HFF-Myc (cell line): ENCODE data around the gene USP6NL.

Source experiments
- DNase-seq: peaks from one replicate; pipeline ENCODE4 v3.0.0-alpha.2; 2011; ENCODE audit warnings: low read depth; ENCODE audit errors: extremely low read depth
- H3K4me3 ChIP-seq: replicated peaks from 2 replicates; pipeline ENCODE4 v1.5.1; 2011; ENCODE audit warnings: low read depth, mild to moderate bottlenecking, control low read depth, low read length
- CTCF ChIP-seq: IDR thresholded peaks from 2 replicates; pipeline ENCODE4 v1.5.1; 2012; ENCODE audit warnings: mild to moderate bottlenecking, low read depth, low read length, control low read depth; ENCODE audit errors: missing control alignments

Gene USP6NL

GRCh38 chr10:11491087-11491486 lies 120.4 kb downstream of the USP6NL start:
- no peak for TF ChIP-seq CTCF
- no peak overlapping the region for H3K4me3 ChIP-seq
- DNase-seq = no peak

GRCh38 chr10:11489591-11489990 lies 121.9 kb downstream of the USP6NL start:
- no peak for DNase-seq
- H3K4me3 ChIP-seq = no peak overlapping the region
- no peak for TF ChIP-seq CTCF

- no peak for TF ChIP-seq CTCF
- no peak overlapping the region for H3K4me3 ChIP-seq
- DNase-seq = no peak
Measured at GRCh38 chr10:11488126-11488525, 123.3 kb downstream of the USP6NL start.

GRCh38 chr10:11483201-11484148 lies 128.0 kb downstream of the USP6NL start:
- no peak for DNase-seq
- H3K4me3 ChIP-seq = no peak overlapping the region
- TF ChIP-seq CTCF = no peak

GRCh38 chr10:11482306-11482705 lies 129.1 kb downstream of the USP6NL start:
- DNase-seq = no peak
- no peak for TF ChIP-seq CTCF
- H3K4me3 ChIP-seq = no peak overlapping the region

GRCh38 chr10:11480687-11481086 lies 130.8 kb downstream of the USP6NL start:
- H3K4me3 ChIP-seq = no peak overlapping the region
- no peak for DNase-seq
- TF ChIP-seq CTCF = no peak
